Activated CD8-positive, alpha-beta memory T cell treated with anti-CD3 and anti-CD28 coated beads for 1 hour (primary cell): Measurements from ENCODE around the gene RIT1.
"Not testable (repeated sequence)": the region's sequence is repeated elsewhere in the genome, so short reads cannot be mapped to it uniquely, and the experiment has no call there.

ENCODE experiments used
- DNase-seq, 2 donors: peaks; one replicate each; pipeline ENCODE4 v3.0.0-alpha.2; 2020; ENCODE audit warnings: low read depth in 1 of 2; ENCODE audit errors: extremely low read depth in 1 of 2

RIT1 gene

GRCh38 chr1:155934097-155934935 lies 23.2 kb upstream of the RIT1 start, which contains the start of gene KHDC4:
Gene KHDC4 (minus strand): TSS chr1:155934413. CDS start chr1:155934373, 40 bp downstream.
- DNase-seq, result peak; percentile 82 to 86

GRCh38 chr1:155933591-155934096 lies 22.5 kb upstream of the RIT1 start:
- no peak for DNase-seq

- no peak for DNase-seq
Observed at GRCh38 chr1:155932487-155932886, 21.3 kb upstream of the RIT1 start.

GRCh38 chr1:155932081-155932480 lies 20.9 kb upstream of the RIT1 start:
- no peak for DNase-seq

GRCh38 chr1:155931332-155932038 lies 20.3 kb upstream of the RIT1 start:
- no peak for DNase-seq

- not testable (repeated sequence) for DNase-seq
Observed at GRCh38 chr1:155930725-155931124, 19.6 kb upstream of the RIT1 start.

- DNase-seq, result no peak
Observed at GRCh38 chr1:155929057-155929456, 17.9 kb upstream of the RIT1 start.

- DNase-seq, result no peak
Observed at GRCh38 chr1:155925506-155925905, 14.4 kb upstream of the RIT1 start.

GRCh38 chr1:155920717-155921116 lies 9.6 kb upstream of the RIT1 start:
- no peak for DNase-seq

GRCh38 chr1:155919801-155920200 lies 8.7 kb upstream of the RIT1 start:
- no peak for DNase-seq

- no peak for DNase-seq
Observed at GRCh38 chr1:155918660-155919059, 7.5 kb upstream of the RIT1 start.

GRCh38 chr1:155913969-155914757 lies 3.0 kb upstream of the RIT1 start:
- DNase-seq, result no peak

GRCh38 chr1:155912056-155912536 lies 947 bp upstream of the RIT1 start:
- no peak for DNase-seq

GRCh38 chr1:155910621-155911121 lies 478 bp downstream of the RIT1 start:
- no peak for DNase-seq

GRCh38 chr1:155909894-155910293 lies 1.3 kb downstream of the RIT1 start:
- no peak for DNase-seq

GRCh38 chr1:155904261-155904660 lies 6.9 kb downstream of the RIT1 start:
- no peak for DNase-seq

GRCh38 chr1:155900161-155900560 lies 11.0 kb downstream of the RIT1 start:
- DNase-seq, result no peak

- no peak for DNase-seq
Observed at GRCh38 chr1:155899683-155900082, 11.5 kb downstream of the RIT1 start.

- no peak for DNase-seq
Observed at GRCh38 chr1:155898888-155899287, 12.3 kb downstream of the RIT1 start.

GRCh38 chr1:155897746-155898145 lies 13.4 kb downstream of the RIT1 start:
- no peak for DNase-seq

GRCh38 chr1:155896476-155896875 lies 14.7 kb downstream of the RIT1 start:
- DNase-seq, result not testable (repeated sequence)
